Activated gamma-delta T cell treated with anti-CD3 and anti-CD28 coated beads, Interleukin-2, amount 50 U/mL, for 16 hours (primary cell): ENCODE results near the gene ARL6IP4.
"Not testable (repeated sequence)": the region's sequence is repeated elsewhere in the genome, so short reads cannot be mapped to it uniquely, and the experiment has no call there.

Source experiments
- DNase-seq: peaks from one replicate; pipeline ENCODE4 v3.0.0-alpha.2; 2020; ENCODE audit warnings: low read depth

ARL6IP4 gene

GRCh38 chr12:122980183-122981035 lies at the start of gene ARL6IP4:
Gene ARL6IP4, plus strand, starts transcription at chr12:122980681. Its CDS starts 459 bp downstream, at chr12:122981140.
- DNase-seq: peak; percentile 42

- DNase-seq: no peak
Observed at GRCh38 chr12:122932207-122932606, 48.3 kb upstream of the ARL6IP4 start.

DNA sequence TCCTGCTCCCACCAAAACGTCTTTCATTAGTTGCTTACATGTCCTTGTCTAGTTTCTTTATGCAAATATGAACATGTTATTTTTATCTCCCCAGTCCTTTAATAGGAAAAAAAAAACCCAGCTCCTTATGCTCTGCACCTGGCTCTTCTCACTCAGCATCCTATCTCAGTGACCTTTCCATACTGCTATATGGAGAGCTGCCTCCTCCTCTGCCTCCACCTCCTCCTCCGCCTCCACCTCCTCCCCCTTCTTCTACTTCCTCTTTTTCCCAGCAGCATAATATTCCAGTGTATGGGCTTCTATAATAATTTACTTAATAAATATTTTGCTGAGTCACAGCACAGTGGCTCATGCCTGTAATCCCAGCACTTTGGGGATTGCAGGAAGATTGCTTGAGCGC lies 45.8 kb upstream of the ARL6IP4 start:
- no peak for DNase-seq

GRCh38 chr12:122935318-122935717 lies 45.2 kb upstream of the ARL6IP4 start:
- DNase-seq: no peak

- DNase-seq: no peak
Observed at GRCh38 chr12:122937622-122938091, 42.8 kb upstream of the ARL6IP4 start.

DNA sequence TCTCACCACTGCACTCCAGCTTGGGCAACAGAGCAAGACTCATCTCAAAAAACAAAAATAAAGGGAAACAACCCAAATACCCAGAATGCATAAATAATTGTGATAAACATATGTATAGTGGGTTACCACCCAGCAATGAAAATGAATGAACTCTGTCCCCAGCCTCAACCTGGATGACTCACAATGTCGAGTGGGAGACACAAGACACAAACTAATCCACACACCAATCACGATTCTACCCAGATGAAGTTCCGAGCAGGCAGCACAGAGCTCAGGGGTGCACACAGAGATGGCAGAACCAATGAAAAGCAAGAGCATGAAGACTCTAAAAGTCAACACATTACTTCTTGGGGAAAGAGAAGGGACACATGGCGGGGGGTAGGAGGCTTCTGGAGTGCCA lies 41.4 kb upstream of the ARL6IP4 start:
- no peak for DNase-seq

DNA sequence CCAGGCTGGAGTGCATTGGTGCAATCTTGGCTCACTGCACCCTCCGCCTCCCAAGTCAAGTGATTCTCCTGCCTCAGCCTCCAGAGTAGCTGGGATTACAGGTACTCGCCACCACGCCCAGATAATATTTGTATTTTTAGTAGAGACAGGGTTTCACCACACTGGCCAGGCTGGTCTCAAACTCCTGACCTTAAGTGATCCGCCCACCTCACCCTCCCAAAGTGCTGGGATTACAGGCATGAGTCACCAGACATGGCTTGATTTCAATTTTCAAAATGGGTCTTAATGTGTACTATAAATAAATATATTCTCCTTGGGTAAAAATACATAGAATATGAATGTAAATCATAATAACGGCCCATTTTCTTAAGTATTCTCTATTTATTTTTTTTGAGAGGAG lies 39.1 kb upstream of the ARL6IP4 start:
- not testable (repeated sequence) for DNase-seq

DNA sequence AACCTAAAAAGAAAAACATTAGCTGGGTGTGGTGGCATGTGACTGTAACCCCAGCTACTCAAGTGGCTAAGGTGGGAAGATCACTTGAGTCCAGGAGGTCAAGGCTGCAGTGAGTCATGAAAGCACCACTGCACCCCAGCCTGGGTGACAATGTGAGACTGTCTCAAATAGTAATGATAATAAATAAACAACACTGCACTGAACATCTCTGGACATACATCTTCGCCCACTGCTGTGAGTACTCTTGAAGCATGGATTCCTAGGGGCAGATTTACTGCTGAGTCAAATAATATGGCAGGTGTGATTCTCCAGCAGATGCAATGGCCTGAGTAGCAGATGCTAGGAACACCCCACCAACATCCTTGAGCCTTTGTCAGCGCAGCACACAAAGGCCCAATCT lies 37.8 kb upstream of the ARL6IP4 start:
- no peak for DNase-seq

- no peak for DNase-seq
Observed at GRCh38 chr12:122943196-122943595, 37.3 kb upstream of the ARL6IP4 start.

GRCh38 chr12:122944605-122945592 lies 35.6 kb upstream of the ARL6IP4 start:
- DNase-seq: no peak

GRCh38 chr12:122946690-122947341 lies 33.7 kb upstream of the ARL6IP4 start:
- DNase-seq: peak; percentile 72

DNA sequence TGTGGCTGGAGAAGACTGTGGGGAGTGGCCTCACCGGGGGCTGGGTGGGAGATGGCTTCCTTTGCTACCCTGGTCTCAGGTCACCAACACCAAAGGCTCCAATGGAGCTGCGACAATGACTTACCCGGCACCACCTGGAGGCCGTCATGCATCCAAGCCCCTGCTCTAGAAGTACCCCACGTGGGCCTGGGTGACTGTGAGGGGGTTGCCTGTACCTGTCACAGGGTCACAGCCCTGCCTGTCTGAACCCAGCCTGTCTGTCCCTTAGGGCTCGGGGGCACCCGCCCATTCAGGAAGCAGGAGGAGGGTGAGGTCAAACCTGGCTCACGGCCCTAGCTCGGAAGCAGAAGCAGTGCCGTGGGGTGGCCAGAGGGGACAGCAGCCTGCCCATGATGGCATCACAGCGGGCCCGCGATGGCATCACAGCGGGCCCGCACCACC lies 33.1 kb upstream of the ARL6IP4 start:
- no peak for DNase-seq

- DNase-seq: no peak
Observed at GRCh38 chr12:122948605-122949004, 31.9 kb upstream of the ARL6IP4 start.

GRCh38 chr12:122949405-122949804 lies 31.1 kb upstream of the ARL6IP4 start:
- DNase-seq: no peak

GRCh38 chr12:122949816-122950675 lies 30.4 kb upstream of the ARL6IP4 start:
- no peak for DNase-seq

- DNase-seq: no peak
Observed at GRCh38 chr12:122951406-122951805, 29.1 kb upstream of the ARL6IP4 start.

DNA sequence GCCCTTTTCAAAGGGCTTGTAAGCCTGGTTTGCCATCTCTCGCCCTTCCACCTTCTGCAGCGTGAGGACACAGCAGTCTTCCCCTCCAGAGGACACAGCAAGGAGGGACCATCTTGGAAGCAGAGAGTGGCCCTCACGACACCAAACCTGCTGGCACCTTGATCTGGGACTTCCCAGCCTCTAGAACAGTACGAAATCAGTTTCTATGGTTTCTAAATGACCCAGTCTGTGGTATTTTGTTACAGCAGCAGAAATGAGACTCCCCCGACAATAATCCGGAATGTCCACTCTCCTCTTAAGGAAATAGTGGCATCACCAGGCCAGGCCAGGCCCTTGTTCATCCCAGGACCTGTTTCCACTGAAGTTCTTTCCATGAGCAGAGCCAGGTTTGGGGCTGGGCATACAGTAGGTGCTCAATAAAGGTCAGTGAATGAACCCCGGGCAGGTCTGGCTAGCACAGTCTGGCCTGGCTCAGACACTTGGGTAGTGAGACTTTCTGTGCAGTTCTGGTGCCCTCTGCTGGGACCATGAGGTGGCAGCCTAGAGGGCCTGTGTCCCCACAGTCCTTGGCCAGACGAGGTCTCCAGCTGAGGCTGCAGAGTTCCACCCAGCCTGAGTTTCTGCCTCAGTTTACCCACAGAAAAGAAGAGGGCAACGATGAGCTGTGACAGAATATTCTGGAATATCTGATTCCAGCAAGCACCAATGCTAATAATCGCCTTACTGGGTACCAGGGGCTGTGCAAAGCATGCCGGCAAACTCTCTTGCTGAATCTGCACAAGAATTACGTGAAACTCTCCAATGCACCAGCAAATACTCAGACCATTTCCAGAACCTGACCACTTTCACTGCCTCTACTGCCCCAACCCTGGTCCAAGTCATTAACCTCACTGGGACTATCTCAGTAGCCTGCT lies 28.2 kb upstream of the ARL6IP4 start:
- DNase-seq: peak; percentile 62

GRCh38 chr12:122955156-122955555 lies 25.3 kb upstream of the ARL6IP4 start:
- no peak for DNase-seq

- DNase-seq: no peak
Observed at GRCh38 chr12:122956035-122956434, 24.4 kb upstream of the ARL6IP4 start.
